GM23338 (cell line): ENCODE results near the gene LTV1. TPM values are rescaled to one million over a fixed set of nuclear protein-coding genes. Genes with fewer than 3 reads are reported as not detected.
"Not testable (repeated sequence)": the region's sequence is repeated elsewhere in the genome, so short reads cannot be mapped to it uniquely, and the experiment has no call there.

Experiments used
- ATAC-seq: fragments of 200-7000 bp; cut with Tn5 transposase; 3 replicates; pipeline ENCODE4 v1.9.1; 2020
- DNase-seq: peaks from one replicate; pipeline ENCODE4 v3.0.0-alpha.2; 2015; ENCODE audit warnings: low spot score
- H2AFZ ChIP-seq: fragments of 200-600 bp; sonication (generic); 2 replicates; pipeline ENCODE4 v1.8.0; 2016; ENCODE audit warnings: antibody characterized with exemption, mild to moderate bottlenecking, moderate library complexity
- H3F3A ChIP-seq: fragments of 200-600 bp; sonication (generic); replicated peaks from 2 replicates; pipeline ENCODE4 v1.8.0; 2017; ENCODE audit warnings: antibody characterized with exemption, mixed run types, low read depth
- H3K27ac ChIP-seq: fragments of 200-600 bp; sonication (generic); 2 replicates; pipeline ENCODE4 v1.6.1; 2016; ENCODE audit warnings: low read depth
- H3K27me3 ChIP-seq: fragments of 200-600 bp; sonication (generic); 2 replicates; pipeline ENCODE4 v1.8.0; 2016; ENCODE audit warnings: mild to moderate bottlenecking, mixed run types, moderate library complexity; ENCODE audit not compliant: insufficient read depth
- H3K36me3 ChIP-seq: fragments of 200-600 bp; sonication (generic); 2 replicates; pipeline ENCODE4 v1.8.0; 2016; ENCODE audit warnings: mild to moderate bottlenecking; ENCODE audit not compliant: insufficient read depth
- H3K4me1 ChIP-seq: fragments of 200-600 bp; sonication (generic); 2 replicates; pipeline ENCODE4 v1.8.0; 2016; ENCODE audit warnings: mild to moderate bottlenecking, moderate library complexity; ENCODE audit not compliant: insufficient read depth
- H3K4me2 ChIP-seq: fragments of 200-600 bp; sonication (generic); 2 replicates; pipeline ENCODE4 v1.7.1; 2017; ENCODE audit warnings: mixed run types
- H3K4me3 ChIP-seq: fragments of 200-600 bp; sonication (generic); 2 replicates; pipeline ENCODE4 v1.6.1; 2016; ENCODE audit warnings: mixed run types
- H3K79me2 ChIP-seq: fragments of 200-600 bp; sonication (generic); replicated peaks from 2 replicates; pipeline ENCODE4 v1.8.0; 2017; ENCODE audit warnings: mild to moderate bottlenecking; ENCODE audit not compliant: insufficient read depth
- H3K9me2 ChIP-seq: fragments of 200-600 bp; sonication (generic); 2 replicates; pipeline ENCODE4 v1.8.0; 2017; ENCODE audit not compliant: insufficient read depth
- H4K20me1 ChIP-seq: fragments of 200-600 bp; sonication (generic); replicated peaks from 2 replicates; pipeline ENCODE4 v1.8.0; 2017; ENCODE audit warnings: mild to moderate bottlenecking; ENCODE audit not compliant: insufficient read depth
- H3K27ac Mint-ChIP-seq: 2 replicates; pipeline ENCODE4 v1.8.0; 2020; ENCODE audit warnings: inconsistent platforms, mild to moderate bottlenecking, moderate library complexity, mixed read lengths
- H3K27me3 Mint-ChIP-seq: 3 replicates; pipeline ENCODE4 v1.8.0; 2022; ENCODE audit warnings: low read depth, mild to moderate bottlenecking, moderate library complexity, mixed read lengths, inconsistent platforms; ENCODE audit not compliant: insufficient read depth, poor library complexity
- H3K36me3 Mint-ChIP-seq: 3 replicates; pipeline ENCODE4 v1.8.0; 2021; ENCODE audit warnings: low read depth, mild to moderate bottlenecking, inconsistent platforms, moderate library complexity, mixed read lengths
- H3K4me1 Mint-ChIP-seq: 3 replicates; pipeline ENCODE4 v1.8.0; 2020; ENCODE audit warnings: mild to moderate bottlenecking, inconsistent platforms, mixed read lengths
- H3K4me3 Mint-ChIP-seq: 3 replicates; pipeline ENCODE4 v1.8.0; 2021; ENCODE audit warnings: moderate library complexity, mild to moderate bottlenecking, inconsistent platforms, mixed read lengths
- H3K9me3 Mint-ChIP-seq: 3 replicates; pipeline ENCODE4 v1.8.0; 2020; ENCODE audit warnings: moderate library complexity, mild to moderate bottlenecking, inconsistent platforms, mixed read lengths
- ETS1 ChIP-seq: IDR thresholded peaks from 2 replicates; pipeline ENCODE4 v1.6.1; 2016; ENCODE audit warnings: antibody characterized with exemption
- EZH2 ChIP-seq: fragments of 200-600 bp; sonication (generic); IDR thresholded peaks from one replicate; pipeline ENCODE4 v1.8.0; 2017; ENCODE audit warnings: antibody characterized with exemption, mild to moderate bottlenecking, low read depth; ENCODE audit not compliant: unreplicated experiment
- EZH2phosphoT487 ChIP-seq: fragments of 200-600 bp; sonication (generic); IDR thresholded peaks from one replicate; pipeline ENCODE4 v1.8.1; 2018; ENCODE audit warnings: antibody characterized with exemption; ENCODE audit not compliant: unreplicated experiment
- JUNB ChIP-seq: IDR thresholded peaks from one replicate; pipeline ENCODE4 v1.6.1; 2016; ENCODE audit warnings: antibody characterized with exemption; ENCODE audit not compliant: unreplicated experiment
- POLR2AphosphoS5 ChIP-seq: IDR thresholded peaks from 2 replicates; pipeline ENCODE4 v1.6.1; 2016; ENCODE audit warnings: antibody characterized with exemption, low read depth
- ZNF114 ChIP-seq: fragments of 250-450 bp; sonication (Bioruptor Pico); IDR thresholded peaks from 2 replicates; pipeline ENCODE4 v1.5.0; 2020; ENCODE audit warnings: mild to moderate bottlenecking, moderate library complexity
- ZNF331 ChIP-seq: fragments of 250-450 bp; sonication (Bioruptor Pico); IDR thresholded peaks from 2 replicates; pipeline ENCODE4 v1.5.0; 2020; ENCODE audit warnings: low read depth, mild to moderate bottlenecking, moderate library complexity
- polyA plus RNA-seq: library from polyadenylated mRNA; unstranded; fragments of >200 nt; fragmentation: Nextera tagmentation; extraction: Ambion mirVana; gene quantifications from 2 replicates; pipeline ENCODE4 v1.2.1, GENCODE V29; 2016
- total RNA-seq: library from RNA; depleted of rRNA; stranded (reverse); fragments of >200 nt; shearing (Covaris generic); gene quantifications from 2 replicates; pipeline ENCODE4 v1.2.3, GENCODE V29; 2014
- TF ChIP-seq, protein P1 (sequence below): fragments of 250-450 bp; sonication (Bioruptor Pico); IDR thresholded peaks from 2 replicates; pipeline ENCODE4 v1.5.0; 2020; ENCODE audit warnings: mild to moderate bottlenecking, moderate library complexity
- TF ChIP-seq, protein P2 (sequence below): IDR thresholded peaks from one replicate; pipeline ENCODE4 v1.6.1; 2018; ENCODE audit warnings: antibody characterized with exemption; ENCODE audit not compliant: unreplicated experiment

Gene LTV1
- total and polyA plus RNA-seq, 2 experiments from 2014 or later: 36.5 to 72.4 TPM

DNA sequence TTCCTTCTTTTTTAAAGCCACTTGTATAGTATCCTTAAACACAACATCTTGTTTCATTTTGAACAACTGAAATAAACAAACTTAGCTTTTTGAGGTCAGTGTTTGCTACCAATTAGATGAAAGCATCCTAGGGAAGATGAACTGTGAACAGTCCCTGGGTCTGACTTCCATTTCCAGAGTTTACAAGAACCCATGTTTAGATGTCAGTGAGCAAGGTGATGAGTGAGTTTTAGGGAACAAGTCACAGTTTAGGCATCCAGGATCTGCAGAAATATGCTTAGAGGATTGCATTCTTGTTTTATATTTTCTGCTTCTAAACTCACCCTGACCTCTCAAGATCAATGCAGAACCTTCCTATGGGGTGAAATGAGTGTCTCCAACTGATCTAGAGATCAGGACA lies 24.1 kb downstream of the LTV1 start:
- H3K9me2 ChIP-seq: no peaks in the 10 kb centered on the region
- peaks cover 3% of the 10 kb centered on the region; the same call in 2 of the 3 replicates for H3K9me3 Mint-ChIP-seq
- no peaks in the 10 kb centered on the region for H3K79me2 ChIP-seq
- no peak overlapping the region for H3K4me3 Mint-ChIP-seq
- DNase-seq: no peak
- no peaks in the 10 kb centered on the region for H3K27me3 ChIP-seq
- ATAC-seq: no peak
- no peak overlapping the region for H3K4me2 ChIP-seq
- H2AFZ ChIP-seq: no peak overlapping the region
- H3K27ac ChIP-seq: no peak overlapping the region
- no peaks in the 10 kb centered on the region for H4K20me1 ChIP-seq
- no peak overlapping the region for H3K27ac Mint-ChIP-seq
- peaks cover 25% of the 10 kb centered on the region; the same call in 2 of the 3 replicates for H3K36me3 Mint-ChIP-seq
- H3K4me1 Mint-ChIP-seq: no peaks in the 10 kb centered on the region
- H3F3A ChIP-seq: peaks cover 4% of the 10 kb centered on the region; the same call in 1 of the 2 replicates
- no peaks in the 10 kb centered on the region for H3K4me1 ChIP-seq
- H3K4me3 ChIP-seq: no peak overlapping the region
- no peaks in the 10 kb centered on the region for H3K27me3 Mint-ChIP-seq
- H3K36me3 ChIP-seq: peaks cover 16% of the 10 kb centered on the region
- TF ChIP-seq ZNF114 (CRISPR knock-in tag): no peak
- TF ChIP-seq, protein P1, sequence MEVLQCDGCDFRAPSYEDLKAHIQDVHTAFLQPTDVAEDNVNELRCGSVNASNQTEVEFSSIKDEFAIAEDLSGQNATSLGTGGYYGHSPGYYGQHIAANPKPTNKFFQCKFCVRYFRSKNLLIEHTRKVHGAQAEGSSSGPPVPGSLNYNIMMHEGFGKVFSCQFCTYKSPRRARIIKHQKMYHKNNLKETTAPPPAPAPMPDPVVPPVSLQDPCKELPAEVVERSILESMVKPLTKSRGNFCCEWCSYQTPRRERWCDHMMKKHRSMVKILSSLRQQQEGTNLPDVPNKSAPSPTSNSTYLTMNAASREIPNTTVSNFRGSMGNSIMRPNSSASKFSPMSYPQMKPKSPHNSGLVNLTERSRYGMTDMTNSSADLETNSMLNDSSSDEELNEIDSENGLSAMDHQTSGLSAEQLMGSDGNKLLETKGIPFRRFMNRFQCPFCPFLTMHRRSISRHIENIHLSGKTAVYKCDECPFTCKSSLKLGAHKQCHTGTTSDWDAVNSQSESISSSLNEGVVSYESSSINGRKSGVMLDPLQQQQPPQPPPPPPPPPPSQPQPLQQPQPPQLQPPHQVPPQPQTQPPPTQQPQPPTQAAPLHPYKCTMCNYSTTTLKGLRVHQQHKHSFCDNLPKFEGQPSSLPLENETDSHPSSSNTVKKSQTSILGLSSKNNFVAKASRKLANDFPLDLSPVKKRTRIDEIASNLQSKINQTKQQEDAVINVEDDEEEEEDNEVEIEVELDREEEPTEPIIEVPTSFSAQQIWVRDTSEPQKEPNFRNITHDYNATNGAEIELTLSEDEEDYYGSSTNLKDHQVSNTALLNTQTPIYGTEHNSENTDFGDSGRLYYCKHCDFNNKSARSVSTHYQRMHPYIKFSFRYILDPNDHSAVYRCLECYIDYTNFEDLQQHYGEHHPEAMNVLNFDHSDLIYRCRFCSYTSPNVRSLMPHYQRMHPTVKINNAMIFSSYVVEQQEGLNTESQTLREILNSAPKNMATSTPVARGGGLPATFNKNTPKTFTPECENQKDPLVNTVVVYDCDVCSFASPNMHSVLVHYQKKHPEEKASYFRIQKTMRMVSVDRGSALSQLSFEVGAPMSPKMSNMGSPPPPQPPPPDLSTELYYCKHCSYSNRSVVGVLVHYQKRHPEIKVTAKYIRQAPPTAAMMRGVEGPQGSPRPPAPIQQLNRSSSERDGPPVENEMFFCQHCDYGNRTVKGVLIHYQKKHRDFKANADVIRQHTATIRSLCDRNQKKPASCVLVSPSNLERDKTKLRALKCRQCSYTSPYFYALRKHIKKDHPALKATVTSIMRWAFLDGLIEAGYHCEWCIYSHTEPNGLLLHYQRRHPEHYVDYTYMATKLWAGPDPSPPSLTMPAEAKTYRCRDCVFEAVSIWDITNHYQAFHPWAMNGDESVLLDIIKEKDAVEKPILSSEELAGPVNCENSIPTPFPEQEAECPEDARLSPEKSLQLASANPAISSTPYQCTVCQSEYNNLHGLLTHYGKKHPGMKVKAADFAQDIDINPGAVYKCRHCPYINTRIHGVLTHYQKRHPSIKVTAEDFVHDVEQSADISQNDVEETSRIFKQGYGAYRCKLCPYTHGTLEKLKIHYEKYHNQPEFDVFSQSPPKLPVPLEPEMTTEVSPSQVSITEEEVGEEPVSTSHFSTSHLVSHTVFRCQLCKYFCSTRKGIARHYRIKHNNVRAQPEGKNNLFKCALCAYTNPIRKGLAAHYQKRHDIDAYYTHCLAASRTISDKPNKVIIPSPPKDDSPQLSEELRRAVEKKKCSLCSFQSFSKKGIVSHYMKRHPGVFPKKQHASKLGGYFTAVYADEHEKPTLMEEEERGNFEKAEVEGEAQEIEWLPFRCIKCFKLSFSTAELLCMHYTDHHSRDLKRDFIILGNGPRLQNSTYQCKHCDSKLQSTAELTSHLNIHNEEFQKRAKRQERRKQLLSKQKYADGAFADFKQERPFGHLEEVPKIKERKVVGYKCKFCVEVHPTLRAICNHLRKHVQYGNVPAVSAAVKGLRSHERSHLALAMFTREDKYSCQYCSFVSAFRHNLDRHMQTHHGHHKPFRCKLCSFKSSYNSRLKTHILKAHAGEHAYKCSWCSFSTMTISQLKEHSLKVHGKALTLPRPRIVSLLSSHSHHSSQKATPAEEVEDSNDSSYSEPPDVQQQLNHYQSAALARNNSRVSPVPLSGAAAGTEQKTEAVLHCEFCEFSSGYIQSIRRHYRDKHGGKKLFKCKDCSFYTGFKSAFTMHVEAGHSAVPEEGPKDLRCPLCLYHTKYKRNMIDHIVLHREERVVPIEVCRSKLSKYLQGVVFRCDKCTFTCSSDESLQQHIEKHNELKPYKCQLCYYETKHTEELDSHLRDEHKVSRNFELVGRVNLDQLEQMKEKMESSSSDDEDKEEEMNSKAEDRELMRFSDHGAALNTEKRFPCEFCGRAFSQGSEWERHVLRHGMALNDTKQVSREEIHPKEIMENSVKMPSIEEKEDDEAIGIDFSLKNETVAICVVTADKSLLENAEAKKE (CRISPR knock-in tag): no peak
- TF ChIP-seq ETS1: no peak
- TF ChIP-seq POLR2AphosphoS5: no peak
- no peak for TF ChIP-seq EZH2
- TF ChIP-seq ZNF331 (CRISPR knock-in tag): no peak
- no peak for TF ChIP-seq JUNB
- TF ChIP-seq, protein P2, sequence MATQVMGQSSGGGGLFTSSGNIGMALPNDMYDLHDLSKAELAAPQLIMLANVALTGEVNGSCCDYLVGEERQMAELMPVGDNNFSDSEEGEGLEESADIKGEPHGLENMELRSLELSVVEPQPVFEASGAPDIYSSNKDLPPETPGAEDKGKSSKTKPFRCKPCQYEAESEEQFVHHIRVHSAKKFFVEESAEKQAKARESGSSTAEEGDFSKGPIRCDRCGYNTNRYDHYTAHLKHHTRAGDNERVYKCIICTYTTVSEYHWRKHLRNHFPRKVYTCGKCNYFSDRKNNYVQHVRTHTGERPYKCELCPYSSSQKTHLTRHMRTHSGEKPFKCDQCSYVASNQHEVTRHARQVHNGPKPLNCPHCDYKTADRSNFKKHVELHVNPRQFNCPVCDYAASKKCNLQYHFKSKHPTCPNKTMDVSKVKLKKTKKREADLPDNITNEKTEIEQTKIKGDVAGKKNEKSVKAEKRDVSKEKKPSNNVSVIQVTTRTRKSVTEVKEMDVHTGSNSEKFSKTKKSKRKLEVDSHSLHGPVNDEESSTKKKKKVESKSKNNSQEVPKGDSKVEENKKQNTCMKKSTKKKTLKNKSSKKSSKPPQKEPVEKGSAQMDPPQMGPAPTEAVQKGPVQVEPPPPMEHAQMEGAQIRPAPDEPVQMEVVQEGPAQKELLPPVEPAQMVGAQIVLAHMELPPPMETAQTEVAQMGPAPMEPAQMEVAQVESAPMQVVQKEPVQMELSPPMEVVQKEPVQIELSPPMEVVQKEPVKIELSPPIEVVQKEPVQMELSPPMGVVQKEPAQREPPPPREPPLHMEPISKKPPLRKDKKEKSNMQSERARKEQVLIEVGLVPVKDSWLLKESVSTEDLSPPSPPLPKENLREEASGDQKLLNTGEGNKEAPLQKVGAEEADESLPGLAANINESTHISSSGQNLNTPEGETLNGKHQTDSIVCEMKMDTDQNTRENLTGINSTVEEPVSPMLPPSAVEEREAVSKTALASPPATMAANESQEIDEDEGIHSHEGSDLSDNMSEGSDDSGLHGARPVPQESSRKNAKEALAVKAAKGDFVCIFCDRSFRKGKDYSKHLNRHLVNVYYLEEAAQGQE: no peak
- no peak for TF ChIP-seq EZH2phosphoT487

- peaks cover 14% of the 10 kb centered on the region; the same call in 2 of the 3 replicates for H3K36me3 Mint-ChIP-seq
- not testable (repeated sequence) for H3K4me1 Mint-ChIP-seq, H3K9me3 Mint-ChIP-seq, H3K27ac Mint-ChIP-seq, H3K27ac ChIP-seq, H3K27me3 Mint-ChIP-seq, H3K4me3 Mint-ChIP-seq, H2AFZ ChIP-seq, H3K79me2 ChIP-seq, H3K4me3 ChIP-seq, H3K36me3 ChIP-seq, H3K4me1 ChIP-seq, H3K27me3 ChIP-seq, ATAC-seq, H3K9me2 ChIP-seq, DNase-seq, H4K20me1 ChIP-seq, H3F3A ChIP-seq, H3K4me2 ChIP-seq
Measured at GRCh38 chr6:143868808-143869207, 25.7 kb downstream of the LTV1 start.
